Breast epithelium (tissue), 3 donors: ENCODE results near the gene TMEM132D.

Experiments used
- POLR2A ChIP-seq: fragments of 450-650 bp; IDR thresholded peaks from one replicate; pipeline ENCODE4 v1.6.1; 2016; ENCODE audit warnings: antibody characterized with exemption, mild to moderate bottlenecking, moderate library complexity
- POLR2AphosphoS5 ChIP-seq, 3 donors: sonication (generic); formaldehyde crosslinking; IDR thresholded peaks; one replicate each; pipeline ENCODE4 v1.6.1; 2017; ENCODE audit warnings: antibody characterized with exemption in 3 of 3

DNA sequence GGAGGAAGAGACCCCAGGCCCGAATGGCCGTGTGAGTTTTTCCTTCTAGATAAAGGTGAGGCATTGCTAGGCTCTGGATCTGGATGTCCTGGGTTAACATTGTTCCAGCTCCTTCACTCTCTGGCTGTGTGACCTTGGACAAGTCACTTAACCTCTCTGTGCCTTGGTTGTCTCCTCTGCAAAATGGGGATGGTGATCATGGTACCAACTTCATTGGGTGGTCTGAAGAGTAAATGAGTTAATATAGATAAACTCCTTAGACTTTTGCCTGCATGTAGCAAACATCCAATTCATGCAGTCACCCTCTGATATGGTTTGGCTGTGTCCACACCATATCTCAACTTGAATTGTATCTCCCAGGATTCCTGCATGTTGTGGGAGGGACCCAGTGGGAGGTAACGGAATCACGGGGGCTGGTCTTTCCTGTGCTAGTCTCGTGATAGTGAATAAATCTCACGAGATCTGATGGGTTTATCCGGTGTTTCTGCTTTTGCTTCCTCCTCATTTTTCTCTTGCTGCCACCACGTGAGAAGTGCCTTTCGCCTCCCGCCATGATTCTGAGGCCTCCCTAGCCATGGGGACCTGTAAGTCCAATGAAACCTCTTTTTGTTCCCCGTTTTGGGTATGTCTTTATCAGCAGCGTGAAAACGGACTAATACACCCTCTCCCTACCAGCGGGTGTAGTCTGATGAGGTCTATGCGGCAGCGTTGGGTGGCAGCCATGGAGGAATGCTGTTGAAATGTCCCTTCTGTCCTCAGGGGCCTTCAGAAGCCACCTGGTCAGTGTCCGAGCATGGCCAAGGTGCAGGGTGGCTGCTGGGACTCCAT lies 794.4 kb downstream of the TMEM132D start:
- TF ChIP-seq POLR2A (no peak), POLR2AphosphoS5 (IDR thresholded peaks at IDR 0.05) (no peak)
